ENCODE data around the gene CYP4V2. TPM values are rescaled to one million over a fixed set of nuclear protein-coding genes. Genes with fewer than 3 reads are reported as not detected.

Gene CYP4V2
- total RNA-seq = 14.1 and 14.4 TPM in 2 replicates
- long read RNA-seq, partial matches to known transcripts = 1 of 8 reads
- long read RNA-seq, other reads (novel, unspliced or antisense) = 3 of 8 reads

- no peaks in the 10 kb centered on the region for H3K27me3 Mint-ChIP-seq (ENCODE audit: unreplicated experiment)
- peak within 1 kb of the TSS; percentile 90 for H3K27ac Mint-ChIP-seq (ENCODE audit: unreplicated experiment)
- DNase-seq (ENCODE audit: extremely low spot score, unreplicated experiment) = peak; percentile 89
- H3K4me1 Mint-ChIP-seq (ENCODE audit: unreplicated experiment) = peaks cover 24% of the 10 kb centered on the region
- peaks cover 11% of the 10 kb centered on the region for H3K36me3 Mint-ChIP-seq (ENCODE audit: unreplicated experiment)
- peak within 1 kb of the TSS; percentile 85 for H3K4me3 Mint-ChIP-seq (ENCODE audit: unreplicated experiment)
- H3K9me3 Mint-ChIP-seq (ENCODE audit: unreplicated experiment) = no peaks in the 10 kb centered on the region
- TF ChIP-seq, protein P1, sequence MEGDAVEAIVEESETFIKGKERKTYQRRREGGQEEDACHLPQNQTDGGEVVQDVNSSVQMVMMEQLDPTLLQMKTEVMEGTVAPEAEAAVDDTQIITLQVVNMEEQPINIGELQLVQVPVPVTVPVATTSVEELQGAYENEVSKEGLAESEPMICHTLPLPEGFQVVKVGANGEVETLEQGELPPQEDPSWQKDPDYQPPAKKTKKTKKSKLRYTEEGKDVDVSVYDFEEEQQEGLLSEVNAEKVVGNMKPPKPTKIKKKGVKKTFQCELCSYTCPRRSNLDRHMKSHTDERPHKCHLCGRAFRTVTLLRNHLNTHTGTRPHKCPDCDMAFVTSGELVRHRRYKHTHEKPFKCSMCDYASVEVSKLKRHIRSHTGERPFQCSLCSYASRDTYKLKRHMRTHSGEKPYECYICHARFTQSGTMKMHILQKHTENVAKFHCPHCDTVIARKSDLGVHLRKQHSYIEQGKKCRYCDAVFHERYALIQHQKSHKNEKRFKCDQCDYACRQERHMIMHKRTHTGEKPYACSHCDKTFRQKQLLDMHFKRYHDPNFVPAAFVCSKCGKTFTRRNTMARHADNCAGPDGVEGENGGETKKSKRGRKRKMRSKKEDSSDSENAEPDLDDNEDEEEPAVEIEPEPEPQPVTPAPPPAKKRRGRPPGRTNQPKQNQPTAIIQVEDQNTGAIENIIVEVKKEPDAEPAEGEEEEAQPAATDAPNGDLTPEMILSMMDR (IDR thresholded peaks at IDR 0.05) = peak; percentile 54
Measured at GRCh38 chr4:186191200-186192065, at the start of gene CYP4V2. Gene CYP4V2, plus strand, starts transcription at chr4:186191567. Its CDS starts 257 bp downstream, at chr4:186191824.

DNA sequence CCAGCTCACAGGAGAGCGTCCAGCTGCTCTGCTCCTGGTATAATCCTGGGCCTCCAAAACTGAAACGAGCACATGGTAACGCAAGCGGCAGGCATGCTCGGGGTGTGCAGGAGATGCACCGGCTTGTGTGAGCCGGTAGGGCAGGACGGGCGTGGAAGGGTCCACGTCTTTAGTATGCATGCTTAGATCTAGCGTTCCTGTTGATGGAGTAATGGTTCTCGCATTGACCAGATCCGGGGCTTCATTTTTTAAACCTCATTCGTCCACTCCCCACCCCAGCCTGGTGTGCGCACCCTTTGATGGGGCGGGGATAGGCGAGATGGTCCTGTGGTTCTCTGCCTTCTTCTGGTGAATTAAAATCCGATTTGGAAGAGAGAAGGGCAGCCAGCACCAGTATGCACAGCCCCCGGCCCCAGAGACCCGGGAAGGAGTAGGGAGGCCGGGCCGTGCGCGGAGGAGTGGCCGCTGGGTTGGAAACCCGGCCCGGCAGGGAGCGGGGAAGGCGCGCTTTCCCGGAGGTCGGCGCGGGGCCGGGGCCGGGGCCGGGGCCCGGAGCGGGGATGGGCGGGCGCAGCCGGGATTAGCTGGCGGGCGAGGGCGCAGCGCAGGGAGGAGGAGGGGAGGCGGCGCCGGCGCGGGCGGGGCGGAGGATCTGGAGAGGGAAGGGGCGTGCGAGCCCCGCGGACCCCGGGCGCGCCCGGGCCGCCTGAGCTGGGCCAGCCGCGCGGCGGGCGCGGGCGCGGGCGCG is 47.0 kb upstream of the CYP4V2 start:
- H3K27ac Mint-ChIP-seq (ENCODE audit: unreplicated experiment) = peak overlapping the region; percentile 32
- H3K9me3 Mint-ChIP-seq (ENCODE audit: unreplicated experiment) = no peaks in the 10 kb centered on the region
- peaks cover 12% of the 10 kb centered on the region for H3K4me1 Mint-ChIP-seq (ENCODE audit: unreplicated experiment)
- H3K27me3 Mint-ChIP-seq (ENCODE audit: unreplicated experiment) = peaks cover 8% of the 10 kb centered on the region
- H3K36me3 Mint-ChIP-seq (ENCODE audit: unreplicated experiment) = no peaks in the 10 kb centered on the region
- TF ChIP-seq, protein P1 (IDR thresholded peaks at IDR 0.05) = peak; percentile 16
- H3K4me3 Mint-ChIP-seq (ENCODE audit: unreplicated experiment) = peak overlapping the region; percentile 81
- no peak for DNase-seq (ENCODE audit: extremely low spot score, unreplicated experiment)

DNA sequence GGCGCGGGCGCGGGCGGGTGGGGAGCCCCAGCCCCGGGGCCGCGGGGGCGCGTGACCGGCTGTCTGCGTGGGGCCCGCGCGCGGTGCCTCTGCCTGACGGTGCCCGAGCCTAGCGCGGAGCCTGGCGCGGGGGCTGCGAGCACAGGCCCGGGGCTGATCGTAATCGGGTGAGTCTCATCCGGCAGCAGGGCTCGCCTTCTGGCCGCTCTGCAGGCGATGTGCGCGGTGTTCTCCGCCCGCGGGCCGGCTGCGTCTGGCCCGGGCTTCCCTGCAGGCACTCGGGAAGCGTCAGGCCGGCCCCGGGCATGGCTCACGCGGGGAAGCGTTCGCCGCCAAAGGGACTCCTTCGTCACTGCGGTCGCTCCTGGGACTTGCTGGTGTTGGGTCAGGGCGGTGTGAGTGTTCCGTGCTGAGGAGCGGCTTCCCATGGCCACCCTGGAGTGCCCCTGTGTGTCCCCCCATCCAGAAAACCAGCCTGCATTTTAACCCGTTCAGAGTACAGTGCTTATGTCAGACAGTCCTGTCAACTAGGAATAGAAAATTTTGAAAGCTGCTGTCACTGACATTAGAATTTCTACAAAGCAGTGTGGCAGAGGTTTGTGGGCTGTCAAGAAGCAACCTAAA is 46.3 kb upstream of the CYP4V2 start:
- H3K27me3 Mint-ChIP-seq (ENCODE audit: unreplicated experiment) = peaks cover 8% of the 10 kb centered on the region
- TF ChIP-seq, protein P1 (IDR thresholded peaks at IDR 0.05) = no peak
- H3K9me3 Mint-ChIP-seq (ENCODE audit: unreplicated experiment) = no peaks in the 10 kb centered on the region
- H3K4me3 Mint-ChIP-seq (ENCODE audit: unreplicated experiment) = peak overlapping the region; percentile 80
- peaks cover 12% of the 10 kb centered on the region for H3K4me1 Mint-ChIP-seq (ENCODE audit: unreplicated experiment)
- H3K27ac Mint-ChIP-seq (ENCODE audit: unreplicated experiment) = peak overlapping the region; percentile 56
- DNase-seq (ENCODE audit: extremely low spot score, unreplicated experiment) = no peak
- H3K36me3 Mint-ChIP-seq (ENCODE audit: unreplicated experiment) = no peaks in the 10 kb centered on the region

- no peak overlapping the region for H3K4me3 Mint-ChIP-seq (ENCODE audit: unreplicated experiment)
- H3K36me3 Mint-ChIP-seq (ENCODE audit: unreplicated experiment) = no peaks in the 10 kb centered on the region
- H3K27me3 Mint-ChIP-seq (ENCODE audit: unreplicated experiment) = peaks cover 8% of the 10 kb centered on the region
- no peaks in the 10 kb centered on the region for H3K9me3 Mint-ChIP-seq (ENCODE audit: unreplicated experiment)
- peaks cover 12% of the 10 kb centered on the region for H3K4me1 Mint-ChIP-seq (ENCODE audit: unreplicated experiment)
- DNase-seq (ENCODE audit: extremely low spot score, unreplicated experiment) = no peak
- no peak overlapping the region for H3K27ac Mint-ChIP-seq (ENCODE audit: unreplicated experiment)
- TF ChIP-seq, protein P1 (IDR thresholded peaks at IDR 0.05) = no peak
Measured at GRCh38 chr4:186146458-186146857, 44.9 kb upstream of the CYP4V2 start.

Measured in osteocyte (in vitro differentiated cells).